Esophagus muscularis mucosa (tissue), 3 donors: Measurements from ENCODE around the gene GPC6.

ENCODE experiments used
- CTCF ChIP-seq, 3 experiments: fragments of 200-600 bp in 2 of 3; fragments of 450-650 bp in 1 of 3; sonication (generic) in 2 of 3; IDR thresholded peaks; one replicate each; pipeline ENCODE4 v1.5.1; 2017 to 2019; ENCODE audit warnings: antibody characterized with exemption in 3 of 3, mild to moderate bottlenecking in 2 of 3, moderate library complexity in 1 of 3
- POLR2A ChIP-seq: fragments of 450-650 bp; IDR thresholded peaks from one replicate; pipeline ENCODE4 v1.6.1; 2017; ENCODE audit warnings: antibody characterized with exemption, moderate library complexity, mild to moderate bottlenecking, low read depth

GRCh38 chr13:93859716-93860115, 633.1 kb downstream of the GPC6 start:
- TF ChIP-seq CTCF (IDR thresholded peaks at IDR 0.05) (no peak), POLR2A (no peak)
